Esophagus muscularis mucosa (tissue), 4 donors: Measurements from ENCODE around the gene HS3ST4. TPM values are rescaled to one million over a fixed set of nuclear protein-coding genes. Genes with fewer than 3 reads are reported as not detected.
A peak's percentile ranks its signal among the peaks of the same experiment; 100 is the strongest.

Experiments used
- DNase-seq: peaks from one replicate; pipeline ENCODE4 v3.0.0-alpha.2; 2017; ENCODE audit errors: extremely low spot score
- H3K27ac ChIP-seq, 4 donors: fragments of 200-600 bp; sonication (generic); replicated peaks in 1 of 4; 1 replicate in 3 of 4; 2 replicates in 1 of 4; pipeline ENCODE4 v1.5.1; 2016 to 2019; ENCODE audit warnings: mild to moderate bottlenecking in 1 of 4
- H3K27me3 ChIP-seq, 4 donors: fragments of 200-600 bp; sonication (generic); one replicate each; pipeline versions ENCODE4 v1.5.1 to v1.6.0; 2016 to 2019
- H3K36me3 ChIP-seq, 4 donors: fragments of 200-600 bp; sonication (generic); one replicate each; pipeline ENCODE4 v1.5.1; 2016 to 2019
- H3K4me1 ChIP-seq, 4 donors: fragments of 200-600 bp; sonication (generic); one replicate each; pipeline ENCODE4 v1.5.1; 2016 to 2019
- H3K4me3 ChIP-seq, 4 donors: fragments of 200-600 bp; sonication (generic); 1 replicate in 2 of 4; 2 replicates in 2 of 4; pipeline ENCODE4 v1.5.1; 2016 to 2019; ENCODE audit warnings: mild to moderate bottlenecking in 4 of 4, moderate library complexity in 1 of 4
- H3K9me3 ChIP-seq, 4 donors: fragments of 200-600 bp; sonication (generic); 1 replicate in 3 of 4; 2 replicates in 1 of 4; pipeline ENCODE4 v1.5.1; 2016 to 2019
- CTCF ChIP-seq, 3 experiments: fragments of 200-600 bp in 2 of 3; fragments of 450-650 bp in 1 of 3; sonication (generic) in 2 of 3; IDR thresholded peaks; one replicate each; pipeline ENCODE4 v1.5.1; 2017 to 2019; ENCODE audit warnings: antibody characterized with exemption in 3 of 3, mild to moderate bottlenecking in 2 of 3, moderate library complexity in 1 of 3
- EP300 ChIP-seq: sonication (generic); formaldehyde crosslinking; IDR thresholded peaks from one replicate; pipeline ENCODE4 v1.6.1; 2017; ENCODE audit warnings: antibody characterized with exemption
- POLR2A ChIP-seq: fragments of 450-650 bp; IDR thresholded peaks from one replicate; pipeline ENCODE4 v1.6.1; 2017; ENCODE audit warnings: antibody characterized with exemption, moderate library complexity, mild to moderate bottlenecking, low read depth
- POLR2AphosphoS5 ChIP-seq, 2 donors: sonication (generic); formaldehyde crosslinking; IDR thresholded peaks; one replicate each; pipeline ENCODE4 v1.6.1; 2017; ENCODE audit warnings: antibody characterized with exemption in 2 of 2
- WGBS: methylation state at CpG from one replicate; pipeline ENCODE4 v1.1.5; 2018; 5-methylcytosine and 5-hydroxymethylcytosine counted together
- intact Hi-C: fragments of 100-400 bp; cut with DNase I; formaldehyde crosslinking; loops from one replicate; pipeline ENCODE4 v1.15.1; 2023
- total RNA-seq, 4 donors: library from RNA; depleted of rRNA; stranded (reverse); fragments of >200 nt; gene quantifications; one replicate each; pipeline versions ENCODE4 v1.1.0 to v1.2.1, GENCODE V29; 2016

Gene HS3ST4
- total RNA-seq, 4 donors from 2014 or later = not detected

DNA sequence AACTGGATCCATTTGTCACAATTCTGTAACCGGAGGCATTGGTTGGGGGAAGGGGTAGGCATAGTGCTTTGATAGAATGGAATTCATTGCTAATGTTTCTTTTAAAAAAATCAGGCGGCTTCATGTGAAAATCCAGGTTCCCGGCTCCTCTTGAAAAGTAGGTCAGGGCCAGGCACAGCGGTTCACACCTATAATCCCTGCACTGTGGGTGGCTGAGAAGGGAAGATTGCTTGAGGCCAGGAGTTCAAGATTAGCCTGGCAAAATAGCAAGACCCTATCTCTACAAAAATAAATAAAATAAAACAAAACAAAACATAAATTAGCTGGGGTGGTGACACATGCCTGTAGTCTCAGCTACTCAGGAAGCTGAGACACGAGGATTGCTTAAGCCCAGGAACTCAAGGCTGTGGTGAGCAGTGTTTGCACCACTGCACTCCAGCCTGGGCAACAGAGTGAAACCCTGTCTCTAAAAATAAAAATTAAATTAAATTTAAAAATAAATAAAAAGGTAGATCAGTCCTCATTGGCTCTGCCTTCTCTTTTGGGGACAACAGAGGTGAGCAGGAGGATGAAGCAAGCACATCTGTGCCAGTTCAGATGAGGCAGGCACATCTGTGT lies 466.5 kb downstream of the HS3ST4 start:
- Histone ChIP-seq H3K27me3 (no peaks in the 10 kb centered on the region), H3K9me3 (no peaks in the 10 kb centered on the region), H3K4me1 (no peaks in the 10 kb centered on the region), H3K27ac (no peak overlapping the region), H3K4me3 (no peak overlapping the region), H3K36me3 (no peaks in the 10 kb centered on the region)
- TF ChIP-seq POLR2AphosphoS5 (IDR thresholded peaks at IDR 0.05) = no peak
- no peak for TF ChIP-seq EP300
- TF ChIP-seq CTCF (IDR thresholded peaks at IDR 0.05) = no peak
- no peak for TF ChIP-seq POLR2A
- DNase-seq = peak; percentile 26
- intact Hi-C loops = no loop called here
- WGBS = 34% methylated on average over 5 of the region's 5 CpGs

- DNase-seq = peak; percentile 64
- 61% methylated on average over 6 of the region's 7 CpGs for WGBS
- H3K4me3 ChIP-seq = no peak overlapping the region
- TF ChIP-seq POLR2A (no peak), EP300 (no peak), CTCF (IDR thresholded peaks at IDR 0.05) (no peak), POLR2AphosphoS5 (IDR thresholded peaks at IDR 0.05) (no peak)
- no peaks in the 10 kb centered on the region for H3K4me1 ChIP-seq
- intact Hi-C loops = no loop called here
- H3K9me3 ChIP-seq = peaks cover 0 to 5% (median 0%) of the 10 kb centered on the region in 4 donors
- H3K36me3 ChIP-seq = no peaks in the 10 kb centered on the region
- no peaks in the 10 kb centered on the region for H3K27me3 ChIP-seq
- H3K27ac ChIP-seq = no peak overlapping the region
Observed at GRCh38 chr16:26161461-26162180, 469.9 kb downstream of the HS3ST4 start.

DNA sequence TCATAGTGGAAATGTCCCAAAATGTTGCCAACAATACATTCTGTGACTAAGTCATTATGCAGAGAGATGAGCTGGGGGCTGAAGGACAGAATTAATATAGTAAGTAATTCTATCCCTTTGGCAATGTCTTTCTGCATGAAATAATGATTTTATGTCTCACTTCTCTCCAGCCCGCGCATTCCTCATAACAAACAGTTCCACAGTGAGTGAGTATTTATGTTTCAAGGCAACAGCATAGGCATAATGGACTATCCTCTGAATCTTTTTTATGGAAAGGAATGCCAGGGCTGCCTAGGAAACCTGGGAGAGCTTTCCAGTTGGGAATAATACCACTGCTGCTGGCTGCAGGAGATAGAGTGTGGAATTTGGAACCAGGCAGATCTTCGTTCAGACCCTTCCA lies 477.7 kb downstream of the HS3ST4 start:
- Histone ChIP-seq H3K4me3 (no peak overlapping the region), H3K9me3 (peaks cover 0 to 5% (median 0%) of the 10 kb centered on the region in 4 donors), H3K27me3 (no peaks in the 10 kb centered on the region), H3K36me3 (no peaks in the 10 kb centered on the region), H3K27ac (no peak overlapping the region), H3K4me1 (no peaks in the 10 kb centered on the region)
- WGBS = 46% methylated on average over 3 of the region's 3 CpGs
- TF ChIP-seq CTCF (IDR thresholded peaks at IDR 0.05) = no peak
- TF ChIP-seq POLR2AphosphoS5 (IDR thresholded peaks at IDR 0.05) = no peak
- TF ChIP-seq EP300 = no peak
- TF ChIP-seq POLR2A = no peak
- intact Hi-C loops = no loop called here
- DNase-seq = peak; percentile 45

DNA sequence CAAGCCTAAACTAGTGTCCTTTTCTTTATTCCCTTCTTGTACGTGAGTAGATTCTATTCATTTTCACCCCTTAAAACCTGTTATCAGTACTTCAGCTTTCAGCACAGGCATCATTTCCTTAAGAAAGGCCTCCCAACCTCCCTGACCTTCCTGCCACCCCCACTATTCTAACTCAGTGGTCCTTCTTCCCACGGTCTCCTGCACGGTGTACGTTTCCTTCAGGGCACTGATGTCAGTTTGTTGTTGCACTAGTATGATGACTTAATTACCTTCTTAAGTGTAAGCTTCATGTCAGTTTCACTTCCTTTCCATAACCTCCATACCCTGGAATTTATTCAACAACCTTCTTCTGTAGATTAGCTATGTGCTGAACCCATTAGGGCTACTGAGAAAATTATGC lies 484.2 kb downstream of the HS3ST4 start:
- Histone ChIP-seq H3K4me1 (no peaks in the 10 kb centered on the region), H3K4me3 (no peak overlapping the region), H3K27ac (no peak overlapping the region), H3K27me3 (no peaks in the 10 kb centered on the region), H3K9me3 (no peaks in the 10 kb centered on the region), H3K36me3 (no peaks in the 10 kb centered on the region)
- no peak for TF ChIP-seq POLR2AphosphoS5 (IDR thresholded peaks at IDR 0.05)
- TF ChIP-seq CTCF (IDR thresholded peaks at IDR 0.05) = no peak
- no peak for TF ChIP-seq POLR2A
- TF ChIP-seq EP300 = no peak
- WGBS = 21% methylated on average over 4 of the region's 4 CpGs
- intact Hi-C loops = no loop called here
- peak; percentile 84 for DNase-seq
